GM19043 (cell line): Measurements from ENCODE around the gene NPC1.
"Not testable (repeated sequence)": the region's sequence is repeated elsewhere in the genome, so short reads cannot be mapped to it uniquely, and the experiment has no call there.

Experiments
- ATAC-seq: cut with Tn5 transposase; IDR thresholded peaks from one replicate; pipeline ENCODE4 v1.9.1; 2021; ENCODE audit warnings: low read depth; ENCODE audit not compliant: unreplicated experiment

Gene NPC1

DNA sequence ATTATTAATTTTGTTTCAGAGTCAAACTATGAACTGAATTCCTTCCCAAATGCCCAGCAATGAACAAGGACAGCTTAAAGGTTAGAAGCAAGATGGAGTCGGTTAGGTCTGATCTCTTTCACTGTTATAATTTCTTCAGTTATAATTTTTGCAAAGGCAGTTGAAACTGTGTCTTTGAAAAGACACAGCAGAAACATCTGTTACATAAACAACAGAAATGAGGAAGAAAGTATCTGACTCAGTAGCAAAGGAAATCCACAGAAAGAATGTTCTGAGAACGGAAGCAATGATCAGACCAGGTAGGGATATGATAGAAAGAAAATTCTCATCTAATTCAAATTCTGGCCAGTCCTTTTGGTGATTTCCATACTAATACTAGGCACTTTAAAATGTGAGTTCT lies 88.2 kb downstream of the NPC1 start:
- ATAC-seq, result no peak

DNA sequence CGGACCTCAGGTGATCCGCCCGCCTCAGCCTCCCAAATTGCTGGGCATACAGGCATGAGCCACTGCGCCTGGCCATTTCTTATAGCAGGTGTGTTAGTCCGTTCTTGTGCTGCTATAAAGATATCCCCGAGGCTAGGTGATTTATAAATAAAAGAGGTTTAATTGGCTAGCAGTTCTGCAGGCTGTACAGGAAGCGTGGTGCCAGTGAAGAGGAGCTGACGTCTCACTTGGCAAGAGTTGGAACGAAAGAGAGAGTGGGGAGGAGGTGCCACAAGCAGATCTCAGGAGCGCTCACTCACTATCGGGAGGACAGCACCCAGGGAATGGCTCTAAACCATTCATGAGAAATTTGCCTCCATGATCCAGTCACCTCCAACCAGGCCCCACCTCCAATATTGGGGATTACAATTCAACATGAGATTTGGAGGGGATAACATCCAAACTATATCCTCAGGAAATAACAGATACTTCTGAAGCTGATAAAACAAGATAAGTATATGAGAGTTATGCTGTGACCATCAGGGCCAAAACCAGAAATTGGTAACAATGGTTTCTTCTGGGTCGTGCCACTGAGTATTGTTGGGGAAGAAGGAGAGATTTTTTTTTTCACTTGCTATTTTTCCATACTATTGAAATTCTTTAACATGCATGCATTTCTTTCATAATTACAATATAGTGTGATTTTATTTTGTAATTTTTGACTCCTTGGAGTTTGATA lies 90.4 kb downstream of the NPC1 start:
- ATAC-seq, result no peak

DNA sequence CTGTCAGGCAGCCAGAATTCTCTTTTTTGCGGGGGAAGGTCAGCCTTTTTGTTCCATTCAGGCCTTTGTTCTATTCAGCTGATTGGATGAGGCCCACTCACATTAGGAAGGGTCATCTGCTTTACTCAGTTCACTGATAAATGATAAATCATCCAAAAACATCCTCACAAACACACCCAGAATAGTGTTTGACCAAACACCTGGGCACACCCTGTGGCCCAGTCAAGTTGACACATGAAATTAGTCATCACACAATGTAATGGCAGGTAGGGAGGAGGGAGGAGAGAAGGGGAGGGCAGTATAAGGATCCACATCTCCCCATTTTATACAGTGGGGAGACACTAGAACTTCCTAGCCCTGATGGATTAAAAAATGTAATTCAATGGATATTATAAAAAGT lies 91.3 kb downstream of the NPC1 start:
- ATAC-seq, result no peak

DNA sequence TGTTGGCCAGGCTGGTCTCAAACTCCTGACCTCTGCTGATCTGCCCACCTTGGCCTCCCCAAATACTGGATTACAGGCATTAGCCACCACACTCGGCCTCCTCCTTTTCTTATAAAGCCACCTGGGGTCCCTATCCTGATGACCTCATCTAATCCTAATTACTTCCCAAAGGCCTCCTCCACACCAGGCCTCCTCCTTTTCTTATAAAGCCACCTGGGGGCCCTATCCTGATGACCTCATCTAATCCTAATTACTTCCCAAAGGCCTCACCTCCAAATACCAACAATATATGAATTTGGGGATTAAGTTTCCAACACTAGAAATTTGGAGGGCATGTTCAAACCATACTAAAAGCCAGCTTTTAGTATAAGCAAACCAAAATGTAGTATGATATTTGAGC lies 92.7 kb downstream of the NPC1 start:
- ATAC-seq, result no peak

DNA sequence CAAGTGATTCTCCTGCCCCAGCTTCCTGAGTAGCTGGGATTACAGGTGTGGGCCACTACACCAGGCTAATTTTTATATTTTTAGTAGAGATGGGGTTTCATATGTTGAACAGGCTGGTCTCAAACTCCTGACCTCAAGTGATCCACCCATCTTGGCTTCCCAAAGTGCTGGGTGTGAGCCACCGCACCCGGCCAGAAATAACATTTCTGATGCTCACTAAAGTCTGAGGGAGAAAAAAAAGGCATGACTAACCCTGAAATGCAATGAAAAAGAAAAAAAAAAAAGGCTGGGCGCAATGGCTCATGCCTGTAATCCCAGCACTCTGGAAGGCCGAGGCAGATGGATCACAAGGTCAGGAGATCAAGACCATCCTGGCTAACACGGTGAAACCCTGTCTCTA lies 96.7 kb downstream of the NPC1 start:
- not testable (repeated sequence) for ATAC-seq

DNA sequence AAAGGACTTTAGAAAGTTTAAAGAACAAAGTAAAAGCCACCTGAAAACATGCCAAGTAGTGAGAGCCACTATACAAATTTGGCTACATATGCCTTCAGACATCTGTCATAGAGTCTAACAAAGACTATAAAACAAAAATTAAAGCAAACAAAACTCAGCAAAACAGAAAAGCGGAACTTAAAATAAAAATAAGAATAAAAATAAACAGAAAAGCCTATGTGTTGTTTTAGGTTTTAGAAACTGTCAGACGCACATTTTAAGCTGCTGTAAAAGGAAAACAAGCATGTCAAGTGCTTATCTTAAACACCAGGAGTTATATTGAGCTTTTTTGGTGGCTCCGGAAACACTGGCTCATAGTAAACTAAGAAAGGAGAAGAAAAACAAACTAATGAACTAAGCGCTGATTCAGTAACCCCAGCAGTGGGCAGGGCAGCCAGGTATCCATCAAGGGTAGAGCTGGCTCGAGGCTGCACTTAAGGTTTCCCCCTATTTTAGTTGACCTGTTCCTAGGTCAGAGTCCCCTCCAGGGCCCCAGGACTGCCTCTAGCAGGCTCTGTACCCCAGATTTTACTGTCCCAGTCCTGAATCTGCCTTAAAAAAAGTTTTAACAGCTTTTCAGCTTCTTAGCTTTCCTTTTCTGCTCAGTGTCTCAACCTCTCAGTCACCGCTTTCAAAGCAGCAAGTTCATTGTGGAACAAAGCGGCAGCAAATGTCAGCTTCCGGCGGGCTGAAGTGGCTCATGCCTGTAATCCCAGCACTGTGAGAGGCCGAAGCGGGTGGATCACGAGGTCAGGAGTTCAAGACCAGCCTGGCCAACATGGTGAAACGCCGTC lies 98.4 kb downstream of the NPC1 start:
- peak; percentile 61 for ATAC-seq

DNA sequence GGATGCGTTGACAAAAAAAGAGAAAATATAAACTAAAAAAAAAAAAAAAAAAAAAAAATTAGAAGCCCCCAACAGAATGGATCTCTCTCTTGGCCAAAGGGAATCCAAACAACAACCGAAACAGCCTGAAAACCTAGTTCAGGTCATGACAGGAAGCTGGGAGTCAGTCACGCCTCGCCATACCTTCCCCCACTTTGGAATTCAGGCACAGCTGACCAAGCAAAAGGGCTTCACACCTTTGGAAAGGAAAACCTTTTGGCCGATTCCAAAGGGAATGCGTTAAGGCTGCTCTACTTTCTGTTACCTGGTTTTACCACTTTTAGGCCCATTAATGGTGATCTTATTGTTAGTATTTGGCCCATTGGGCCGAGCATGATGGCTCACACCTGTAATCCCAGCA lies 100.9 kb downstream of the NPC1 start:
- ATAC-seq, result no peak

DNA sequence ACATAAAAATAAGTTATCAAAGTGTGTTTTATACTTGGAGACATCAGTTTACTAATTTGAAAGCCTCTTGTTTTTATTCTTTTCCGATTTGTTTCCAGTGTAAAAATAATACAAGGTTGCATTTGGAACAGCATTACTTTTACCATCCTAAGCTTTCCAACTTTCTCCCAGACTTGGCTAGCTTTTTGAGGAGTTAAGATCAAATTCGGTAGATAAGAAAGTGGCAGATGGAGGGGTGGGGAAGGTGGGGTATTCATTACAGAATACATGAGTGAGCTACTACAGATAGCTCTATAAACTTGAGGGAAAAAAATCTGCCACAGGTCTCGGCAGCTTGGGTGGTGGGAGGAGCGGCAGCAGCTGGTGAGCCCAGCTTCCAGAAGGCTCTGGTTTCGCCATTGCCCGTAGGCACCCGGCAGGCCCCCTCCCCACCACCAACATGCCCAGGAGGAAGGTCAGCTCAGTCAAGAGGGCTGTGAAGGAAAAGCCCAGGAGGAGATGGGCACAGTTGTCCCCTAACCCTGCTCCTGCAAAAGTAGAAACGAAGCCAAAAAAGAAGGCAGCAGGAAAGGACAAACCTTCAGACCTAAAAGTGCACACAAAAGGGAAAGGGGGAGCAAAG lies 101.6 kb downstream of the NPC1 start:
- ATAC-seq, result no peak
